ENCODE data around the gene PELI1.
"Not testable (repeated sequence)": the region's sequence is repeated elsewhere in the genome, so short reads cannot be mapped to it uniquely, and the experiment has no call there.

DNA sequence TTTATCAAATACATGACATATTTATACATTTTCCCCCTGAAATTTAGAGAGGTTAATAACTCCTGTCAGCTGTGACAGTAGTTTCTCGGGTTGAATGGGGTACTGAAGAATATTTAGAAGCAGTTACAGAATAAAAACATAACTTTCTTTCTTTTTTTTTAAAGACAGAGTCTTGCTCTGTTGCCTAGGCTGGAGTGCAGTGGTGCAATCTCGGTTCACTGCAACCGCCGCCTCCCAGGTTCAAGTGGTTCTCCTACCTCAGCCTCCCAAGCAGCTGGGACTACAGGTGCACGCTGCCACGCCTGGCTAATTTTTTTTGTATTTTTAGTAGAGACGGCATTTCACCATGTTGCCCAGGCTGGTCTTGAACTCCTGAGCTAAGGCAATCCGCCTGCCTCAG lies 43.6 kb downstream of the PELI1 start:
- not testable (repeated sequence) for TF ChIP-seq POLR2A, EP300 (IDR thresholded peaks at IDR 0.05)
- TF ChIP-seq, protein P1, sequence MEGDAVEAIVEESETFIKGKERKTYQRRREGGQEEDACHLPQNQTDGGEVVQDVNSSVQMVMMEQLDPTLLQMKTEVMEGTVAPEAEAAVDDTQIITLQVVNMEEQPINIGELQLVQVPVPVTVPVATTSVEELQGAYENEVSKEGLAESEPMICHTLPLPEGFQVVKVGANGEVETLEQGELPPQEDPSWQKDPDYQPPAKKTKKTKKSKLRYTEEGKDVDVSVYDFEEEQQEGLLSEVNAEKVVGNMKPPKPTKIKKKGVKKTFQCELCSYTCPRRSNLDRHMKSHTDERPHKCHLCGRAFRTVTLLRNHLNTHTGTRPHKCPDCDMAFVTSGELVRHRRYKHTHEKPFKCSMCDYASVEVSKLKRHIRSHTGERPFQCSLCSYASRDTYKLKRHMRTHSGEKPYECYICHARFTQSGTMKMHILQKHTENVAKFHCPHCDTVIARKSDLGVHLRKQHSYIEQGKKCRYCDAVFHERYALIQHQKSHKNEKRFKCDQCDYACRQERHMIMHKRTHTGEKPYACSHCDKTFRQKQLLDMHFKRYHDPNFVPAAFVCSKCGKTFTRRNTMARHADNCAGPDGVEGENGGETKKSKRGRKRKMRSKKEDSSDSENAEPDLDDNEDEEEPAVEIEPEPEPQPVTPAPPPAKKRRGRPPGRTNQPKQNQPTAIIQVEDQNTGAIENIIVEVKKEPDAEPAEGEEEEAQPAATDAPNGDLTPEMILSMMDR (IDR thresholded peaks at IDR 0.05) = not testable (repeated sequence)
